Activated CD4-positive, alpha-beta T cell treated with anti-CD3 and anti-CD28 coated beads for 48 hours (primary cell): Measurements from ENCODE around the gene TAF6.

Source experiments
- DNase-seq: peaks from one replicate; pipeline ENCODE4 v3.0.0-alpha.2; 2020

Gene TAF6

GRCh38 chr7:100091411-100092181 is 27.6 kb downstream of the TAF6 start:
- peak; percentile 48 for DNase-seq

GRCh38 chr7:100090527-100091410 is 28.4 kb downstream of the TAF6 start:
- peak; percentile 32 for DNase-seq

- DNase-seq, result no peak
Observed at GRCh38 chr7:100089458-100090196, 29.5 kb downstream of the TAF6 start.

GRCh38 chr7:100088621-100089457 is 30.3 kb downstream of the TAF6 start, which contains the start of gene COPS6:
Gene COPS6 (plus strand): TSS chr7:100088969. CDS start chr7:100088991, 22 bp downstream.
- DNase-seq, result peak; percentile 89

- no peak for DNase-seq
Observed at GRCh38 chr7:100088095-100088620, 31.0 kb downstream of the TAF6 start.

- no peak for DNase-seq
Observed at GRCh38 chr7:100087055-100087750, 32.0 kb downstream of the TAF6 start.

GRCh38 chr7:100085515-100085914 is 33.6 kb downstream of the TAF6 start:
- no peak for DNase-seq

- DNase-seq, result no peak
Observed at GRCh38 chr7:100082978-100083377, 36.2 kb downstream of the TAF6 start.

GRCh38 chr7:100081535-100082102 is 37.5 kb downstream of the TAF6 start, which contains the start of gene ZNF3:
Gene ZNF3 (minus strand): TSS chr7:100081723. CDS start chr7:100077357, 4,366 bp downstream.
- DNase-seq, result peak; percentile 99

GRCh38 chr7:100080907-100081534 is 38.1 kb downstream of the TAF6 start:
- no peak for DNase-seq

- DNase-seq, result no peak
Observed at GRCh38 chr7:100079024-100079560, 40.1 kb downstream of the TAF6 start.

- no peak for DNase-seq
Observed at GRCh38 chr7:100077205-100077604, 42.0 kb downstream of the TAF6 start.

- no peak for DNase-seq
Observed at GRCh38 chr7:100075418-100075817, 43.7 kb downstream of the TAF6 start.

- no peak for DNase-seq
Observed at GRCh38 chr7:100074841-100075240, 44.3 kb downstream of the TAF6 start.

- no peak for DNase-seq
Observed at GRCh38 chr7:100072462-100072861, 46.7 kb downstream of the TAF6 start.

GRCh38 chr7:100071018-100071723 is 48.0 kb downstream of the TAF6 start:
- DNase-seq, result no peak

GRCh38 chr7:100069991-100070390 is 49.2 kb downstream of the TAF6 start:
- no peak for DNase-seq

- no peak for DNase-seq
Observed at GRCh38 chr7:100066953-100067352, 52.2 kb downstream of the TAF6 start.

- DNase-seq, result no peak
Observed at GRCh38 chr7:100065452-100066186, 53.5 kb downstream of the TAF6 start.
